Smooth muscle cell (in vitro differentiated cells): ENCODE data around the gene GRAMD1A. TPM values are rescaled to one million over a fixed set of nuclear protein-coding genes. Genes with fewer than 3 reads are reported as not detected.
"Not testable (repeated sequence)": the region's sequence is repeated elsewhere in the genome, so short reads cannot be mapped to it uniquely, and the experiment has no call there.

Source experiments
- DNase-seq: peaks from one replicate; lab custom pipeline; 2025; ENCODE audit not compliant: unreplicated experiment; lab: John Stamatoyannopoulos, UW
- H2AFZ ChIP-seq: fragments of 200-600 bp; sonication (generic); 2 replicates; pipeline ENCODE4 v1.6.0; 2016; ENCODE audit warnings: antibody characterized with exemption, low read depth, mild to moderate bottlenecking
- H3F3A ChIP-seq: fragments of 200-600 bp; sonication (generic); 2 replicates; pipeline ENCODE4 v1.6.0; 2017; ENCODE audit warnings: antibody characterized with exemption, low read depth
- H3K27ac ChIP-seq: fragments of 200-600 bp; sonication (generic); 2 replicates; pipeline ENCODE4 v1.5.1; 2016; ENCODE audit warnings: low read depth, mild to moderate bottlenecking
- H3K27me3 ChIP-seq: fragments of 200-600 bp; sonication (generic); 2 replicates; pipeline ENCODE4 v1.6.1; 2016; ENCODE audit warnings: low read depth, mild to moderate bottlenecking
- H3K36me3 ChIP-seq: fragments of 200-600 bp; sonication (generic); 2 replicates; pipeline ENCODE4 v1.5.1; 2016; ENCODE audit warnings: low read depth
- H3K4me1 ChIP-seq: fragments of 200-600 bp; sonication (generic); 2 replicates; pipeline ENCODE4 v1.5.1; 2016; ENCODE audit warnings: low read depth
- H3K4me2 ChIP-seq: fragments of 200-600 bp; sonication (generic); 2 replicates; pipeline ENCODE4 v1.6.0; 2016; ENCODE audit warnings: mild to moderate bottlenecking
- H3K4me3 ChIP-seq: fragments of 200-600 bp; sonication (generic); 2 replicates; pipeline ENCODE4 v1.5.1; 2016; ENCODE audit warnings: mild to moderate bottlenecking
- H3K79me2 ChIP-seq: fragments of 200-600 bp; sonication (generic); 2 replicates; pipeline ENCODE4 v1.6.0; 2016; ENCODE audit warnings: low read depth, mild to moderate bottlenecking
- H3K9ac ChIP-seq: fragments of 200-600 bp; sonication (generic); 2 replicates; pipeline ENCODE4 v1.6.0; 2016; ENCODE audit warnings: low read depth
- H3K9me3 ChIP-seq: fragments of 200-600 bp; sonication (generic); replicated peaks from 2 replicates; pipeline ENCODE4 v1.5.1; 2016; ENCODE audit warnings: low read depth
- H4K20me1 ChIP-seq: fragments of 200-600 bp; sonication (generic); 2 replicates; pipeline ENCODE4 v1.6.0; 2016; ENCODE audit warnings: low read depth
- CTCF ChIP-seq: fragments of 200-600 bp; sonication (generic); IDR thresholded peaks from 2 replicates; pipeline ENCODE4 v1.5.1; 2017; ENCODE audit warnings: borderline replicate concordance, mild to moderate bottlenecking, antibody characterized with exemption; ENCODE audit not compliant: insufficient read depth, poor library complexity, severe bottlenecking
- WGBS: methylation state at CpG from one replicate; pipeline ENCODE4 v1.1.7; 2016; ENCODE audit warnings: low lambda C conversion rate; 5-methylcytosine and 5-hydroxymethylcytosine counted together
- polyA plus RNA-seq: library from polyadenylated mRNA; unstranded; fragments of >200 nt; fragmentation: Nextera tagmentation; extraction: Ambion mirVana; gene quantifications from 2 replicates; pipeline ENCODE4 v1.2.1, GENCODE V29; 2016
- total RNA-seq: library from RNA; depleted of rRNA; stranded (reverse); fragments of >200 nt; gene quantifications from 2 replicates; pipeline ENCODE4 v1.2.3, GENCODE V29; 2014

GRAMD1A gene
- total and polyA plus RNA-seq, 2 experiments from 2014 or later: 27.6 to 59.6 TPM

- no peak overlapping the region for H3K4me2 ChIP-seq
- WGBS: 60% methylated on average over 5 of the region's 6 CpGs
- peaks cover 4% of the 10 kb centered on the region for H3K4me1 ChIP-seq
- no peaks in the 10 kb centered on the region for H3K36me3 ChIP-seq
- no peak for TF ChIP-seq CTCF
- H3K27ac ChIP-seq: no peak overlapping the region
- no peaks in the 10 kb centered on the region for H3K9me3 ChIP-seq
- no peak overlapping the region for H2AFZ ChIP-seq
- H3K27me3 ChIP-seq: no peaks in the 10 kb centered on the region
- no peak overlapping the region for H3K9ac ChIP-seq
- peaks cover 16% of the 10 kb centered on the region for H3K79me2 ChIP-seq
- no peak for DNase-seq
- H3F3A ChIP-seq: no peaks in the 10 kb centered on the region
- H4K20me1 ChIP-seq: peaks cover 4% of the 10 kb centered on the region
- H3K4me3 ChIP-seq: no peak overlapping the region
These were observed 35.5 kb upstream of the GRAMD1A start for GRCh38 chr19:34964598-34964997.

- not testable (repeated sequence) for H3F3A ChIP-seq, H3K9me3 ChIP-seq, H3K36me3 ChIP-seq, H3K4me2 ChIP-seq, H3K4me1 ChIP-seq, H3K4me3 ChIP-seq, H2AFZ ChIP-seq, DNase-seq, H3K9ac ChIP-seq, H3K27ac ChIP-seq, H3K27me3 ChIP-seq, H4K20me1 ChIP-seq
- 83% methylated on average over 5 of the region's 5 CpGs for WGBS
- peaks cover 16% of the 10 kb centered on the region for H3K79me2 ChIP-seq
These were observed 34.6 kb upstream of the GRAMD1A start for GRCh38 chr19:34965505-34965904.

GRCh38 chr19:34967551-34967950 lies 32.6 kb upstream of the GRAMD1A start:
- Histone ChIP-seq H3K4me3 (no peak overlapping the region), H3K9ac (no peak overlapping the region), H4K20me1 (peaks cover 3% of the 10 kb centered on the region), H3K4me2 (no peak overlapping the region), H3K27ac (no peak overlapping the region), H3K9me3 (no peaks in the 10 kb centered on the region), H3F3A (no peaks in the 10 kb centered on the region), H3K27me3 (no peaks in the 10 kb centered on the region), H3K4me1 (peaks cover 4% of the 10 kb centered on the region), H2AFZ (no peak overlapping the region), H3K36me3 (no peaks in the 10 kb centered on the region), H3K79me2 (peaks cover 9% of the 10 kb centered on the region)
- TF ChIP-seq CTCF: no peak
- DNase-seq: no peak
- WGBS: 80% methylated on average over 6 of the region's 6 CpGs

- WGBS: 94% methylated on average over 6 of the region's 6 CpGs
- H3K36me3 ChIP-seq: no peaks in the 10 kb centered on the region
- H3K27me3 ChIP-seq: no peaks in the 10 kb centered on the region
- H3K27ac ChIP-seq: no peak overlapping the region
- H4K20me1 ChIP-seq: no peaks in the 10 kb centered on the region
- no peak overlapping the region for H3K4me2 ChIP-seq
- H3F3A ChIP-seq: no peaks in the 10 kb centered on the region
- no peak overlapping the region for H3K4me3 ChIP-seq
- no peak overlapping the region for H3K9ac ChIP-seq
- no peaks in the 10 kb centered on the region for H3K9me3 ChIP-seq
- H3K79me2 ChIP-seq: no peaks in the 10 kb centered on the region
- TF ChIP-seq CTCF: no peak
- DNase-seq: no peak
- H3K4me1 ChIP-seq: no peaks in the 10 kb centered on the region
- no peak overlapping the region for H2AFZ ChIP-seq
These were observed 30.4 kb upstream of the GRAMD1A start for GRCh38 chr19:34969721-34970120.

- not testable (repeated sequence) for H3K4me3 ChIP-seq, H3F3A ChIP-seq, H3K4me2 ChIP-seq, H3K27ac ChIP-seq, DNase-seq, H3K27me3 ChIP-seq, H4K20me1 ChIP-seq, H2AFZ ChIP-seq, H3K36me3 ChIP-seq, H3K79me2 ChIP-seq, H3K9ac ChIP-seq, H3K9me3 ChIP-seq, H3K4me1 ChIP-seq
- WGBS: 87% methylated on average over 12 of the region's 12 CpGs
These were observed 29.8 kb upstream of the GRAMD1A start for GRCh38 chr19:34970185-34970780.
